Endometrial microvascular endothelial cells (primary cell): ENCODE measurements around the gene GMNC. TPM values are rescaled to one million over a fixed set of nuclear protein-coding genes. Genes with fewer than 3 reads are reported as not detected.
"Not testable (repeated sequence)": the region's sequence is repeated elsewhere in the genome, so short reads cannot be mapped to it uniquely, and the experiment has no call there.

Experiments used
- in situ Hi-C: cut with HindIII; loops from 2 replicates; pipeline ENCODE4 v1.10.0; 2017; ENCODE audit warnings: low sequenced_read_pairs, low pct_unique_long_range_greater_than_20kb; ENCODE audit errors: inconsistent ontology term
- total RNA-seq: library from RNA; depleted of rRNA; stranded (reverse); fragments of >200 nt; gene quantifications from one replicate; pipeline ENCODE4 v1.2.3, GENCODE V29; 2015; ENCODE audit errors: inconsistent ontology term

GMNC gene
- total RNA-seq: 1.2 TPM

- in situ Hi-C loops: no loop called here
Measured at GRCh38 chr3:190862209-190863118, at the start of gene GMNC. GMNC (minus strand) TSS chr3:190862694; CDS start chr3:190862615, 79 bp downstream.

- in situ Hi-C loops: no loop called here
Measured at GRCh38 chr3:190911382-190911781, 48.9 kb upstream of the GMNC start.

GRCh38 chr3:190909908-190910307 is 47.4 kb upstream of the GMNC start:
- in situ Hi-C loops: no loop called here

- in situ Hi-C loops: no loop called here
Measured at GRCh38 chr3:190903156-190903555, 40.7 kb upstream of the GMNC start.

GRCh38 chr3:190902292-190902691 is 39.8 kb upstream of the GMNC start:
- in situ Hi-C loops: no loop called here

- in situ Hi-C loops: no loop called here
Measured at GRCh38 chr3:190892395-190892902, 30.0 kb upstream of the GMNC start.

- in situ Hi-C loops: no loop called here
Measured at GRCh38 chr3:190886945-190887344, 24.5 kb upstream of the GMNC start.

GRCh38 chr3:190883973-190884832 is 21.7 kb upstream of the GMNC start:
- in situ Hi-C loops: no loop called here

GRCh38 chr3:190883141-190883540 is 20.6 kb upstream of the GMNC start:
- in situ Hi-C loops: no loop called here

- in situ Hi-C loops: no loop called here
Measured at GRCh38 chr3:190877925-190878324, 15.4 kb upstream of the GMNC start.

- in situ Hi-C loops: not testable (repeated sequence)
Measured at GRCh38 chr3:190876433-190876832, 13.9 kb upstream of the GMNC start.

- in situ Hi-C loops: not testable (repeated sequence)
Measured at GRCh38 chr3:190875061-190875460, 12.6 kb upstream of the GMNC start.

- in situ Hi-C loops: no loop called here
Measured at GRCh38 chr3:190870127-190870526, 7.6 kb upstream of the GMNC start.

- in situ Hi-C loops: no loop called here
Measured at GRCh38 chr3:190867071-190867470, 4.6 kb upstream of the GMNC start.

GRCh38 chr3:190865828-190866227 is 3.3 kb upstream of the GMNC start:
- in situ Hi-C loops: no loop called here

GRCh38 chr3:190865419-190865818 is 2.9 kb upstream of the GMNC start:
- in situ Hi-C loops: no loop called here

GRCh38 chr3:190864002-190864401 is 1.5 kb upstream of the GMNC start:
- in situ Hi-C loops: no loop called here

- in situ Hi-C loops: no loop called here
Measured at GRCh38 chr3:190863119-190863465, 598 bp upstream of the GMNC start.

- in situ Hi-C loops: no loop called here
Measured at GRCh38 chr3:190860521-190860920, 2.0 kb downstream of the GMNC start.

GRCh38 chr3:190855151-190855550 is 7.3 kb downstream of the GMNC start:
- in situ Hi-C loops: no loop called here
